ENCODE measurements around the gene DGAT2. TPM values are rescaled to one million over a fixed set of nuclear protein-coding genes. Genes with fewer than 3 reads are reported as not detected.

DGAT2 gene
- total and polyA plus RNA-seq, 2 donors from 2014 or later = 1.4 to 7.0 TPM

DNA sequence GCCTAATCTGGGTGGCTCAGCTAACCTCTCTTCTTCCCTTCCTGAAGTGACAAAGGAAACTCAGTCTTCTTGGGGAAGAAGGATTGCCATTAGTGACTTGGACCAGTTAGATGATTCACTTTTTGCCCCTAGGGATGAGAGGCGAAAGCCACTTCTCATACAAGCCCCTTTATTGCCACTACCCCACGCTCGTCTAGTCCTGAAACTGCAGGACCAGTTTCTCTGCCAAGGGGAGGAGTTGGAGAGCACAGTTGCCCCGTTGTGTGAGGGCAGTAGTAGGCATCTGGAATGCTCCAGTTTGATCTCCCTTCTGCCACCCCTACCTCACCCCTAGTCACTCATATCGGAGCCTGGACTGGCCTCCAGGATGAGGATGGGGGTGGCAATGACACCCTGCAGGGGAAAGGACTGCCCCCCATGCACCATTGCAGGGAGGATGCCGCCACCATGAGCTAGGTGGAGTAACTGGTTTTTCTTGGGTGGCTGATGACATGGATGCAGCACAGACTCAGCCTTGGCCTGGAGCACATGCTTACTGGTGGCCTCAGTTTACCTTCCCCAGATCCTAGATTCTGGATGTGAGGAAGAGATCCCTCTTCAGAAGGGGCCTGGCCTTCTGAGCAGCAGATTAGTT lies 32.3 kb downstream of the DGAT2 start:
- peaks cover 0 to 4% (median 0%) of the 10 kb centered on the region in 3 donors for H3K4me1 ChIP-seq (ENCODE audit: control insufficient read depth in 2 of 3, insufficient read depth in 2 of 3, low read depth in 1 of 3, low read length in 3 of 3)
- peak in 1 of 5 donors; percentile 34 for DNase-seq
- H3K9ac ChIP-seq (ENCODE audit: low read length in 3 of 3) = no peak overlapping the region
- H3K27me3 ChIP-seq (ENCODE audit: control insufficient read depth, insufficient read depth, low read length) = no peaks in the 10 kb centered on the region
- H3K36me3 ChIP-seq (ENCODE audit: control insufficient read depth in 2 of 3, insufficient read depth in 3 of 3, low read length in 3 of 3) = no peaks in the 10 kb centered on the region
- TF ChIP-seq, protein P1, sequence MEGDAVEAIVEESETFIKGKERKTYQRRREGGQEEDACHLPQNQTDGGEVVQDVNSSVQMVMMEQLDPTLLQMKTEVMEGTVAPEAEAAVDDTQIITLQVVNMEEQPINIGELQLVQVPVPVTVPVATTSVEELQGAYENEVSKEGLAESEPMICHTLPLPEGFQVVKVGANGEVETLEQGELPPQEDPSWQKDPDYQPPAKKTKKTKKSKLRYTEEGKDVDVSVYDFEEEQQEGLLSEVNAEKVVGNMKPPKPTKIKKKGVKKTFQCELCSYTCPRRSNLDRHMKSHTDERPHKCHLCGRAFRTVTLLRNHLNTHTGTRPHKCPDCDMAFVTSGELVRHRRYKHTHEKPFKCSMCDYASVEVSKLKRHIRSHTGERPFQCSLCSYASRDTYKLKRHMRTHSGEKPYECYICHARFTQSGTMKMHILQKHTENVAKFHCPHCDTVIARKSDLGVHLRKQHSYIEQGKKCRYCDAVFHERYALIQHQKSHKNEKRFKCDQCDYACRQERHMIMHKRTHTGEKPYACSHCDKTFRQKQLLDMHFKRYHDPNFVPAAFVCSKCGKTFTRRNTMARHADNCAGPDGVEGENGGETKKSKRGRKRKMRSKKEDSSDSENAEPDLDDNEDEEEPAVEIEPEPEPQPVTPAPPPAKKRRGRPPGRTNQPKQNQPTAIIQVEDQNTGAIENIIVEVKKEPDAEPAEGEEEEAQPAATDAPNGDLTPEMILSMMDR (IDR thresholded peaks at IDR 0.05; ENCODE audit: borderline replicate concordance, extremely low read depth, insufficient read depth) = no peak
- intact Hi-C loops (cut with DNase I) = no loop called here
- no peak overlapping the region for H3K4me3 ChIP-seq (ENCODE audit: low read length in 3 of 3)
- no peaks in the 10 kb centered on the region for H3K9me3 ChIP-seq (ENCODE audit: control insufficient read depth in 2 of 3, insufficient read depth in 1 of 3, low read length in 3 of 3)
- H3K27ac ChIP-seq (ENCODE audit: low read depth in 2 of 2, low read length in 2 of 2) = no peak overlapping the region
- FAIRE-seq = no peak

DNA sequence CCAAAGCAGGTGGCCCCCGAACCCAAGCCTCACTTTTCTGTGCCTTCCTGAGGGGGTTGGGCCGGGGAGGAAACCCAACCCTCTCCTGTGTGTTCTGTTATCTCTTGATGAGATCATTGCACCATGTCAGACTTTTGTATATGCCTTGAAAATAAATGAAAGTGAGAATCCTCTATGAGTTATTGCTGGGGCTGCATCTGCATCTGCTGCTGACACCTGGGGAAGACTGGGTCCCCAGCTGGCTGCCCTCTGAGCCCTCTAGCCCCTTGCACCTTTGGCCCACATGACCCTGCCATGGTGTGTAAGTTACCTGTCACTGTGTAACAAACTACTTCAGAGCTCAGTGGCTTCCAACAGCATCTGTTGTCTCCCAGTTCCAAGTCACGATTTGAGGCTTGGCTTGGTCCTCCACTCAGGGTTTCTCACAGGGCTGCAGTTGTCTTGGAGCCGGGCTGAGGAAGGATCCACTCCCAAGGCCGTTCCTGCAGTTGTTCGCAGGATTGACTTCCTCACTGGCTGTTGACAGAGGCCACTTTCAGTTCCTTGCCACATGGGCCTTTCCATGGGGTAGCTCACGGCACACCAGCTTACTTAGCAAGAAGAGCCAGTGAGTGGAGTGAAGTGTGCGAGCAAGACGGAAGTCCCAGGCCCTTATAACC lies 32.9 kb downstream of the DGAT2 start:
- TF ChIP-seq, protein P1 (IDR thresholded peaks at IDR 0.05; ENCODE audit: borderline replicate concordance, extremely low read depth, insufficient read depth) = no peak
- Histone ChIP-seq H3K27ac (ENCODE audit: low read depth in 2 of 2, low read length in 2 of 2) (no peak overlapping the region), H3K9ac (ENCODE audit: low read length in 3 of 3) (no peak overlapping the region), H3K4me3 (ENCODE audit: low read length in 3 of 3) (no peak overlapping the region), H3K9me3 (ENCODE audit: control insufficient read depth in 2 of 3, insufficient read depth in 1 of 3, low read length in 3 of 3) (no peaks in the 10 kb centered on the region), H3K36me3 (ENCODE audit: control insufficient read depth in 2 of 3, insufficient read depth in 3 of 3, low read length in 3 of 3) (no peaks in the 10 kb centered on the region), H3K4me1 (ENCODE audit: control insufficient read depth in 2 of 3, insufficient read depth in 2 of 3, low read depth in 1 of 3, low read length in 3 of 3) (no peaks in the 10 kb centered on the region), H3K27me3 (ENCODE audit: control insufficient read depth, insufficient read depth, low read length) (no peaks in the 10 kb centered on the region)
- peak in 1 of 5 donors; percentile 26 for DNase-seq
- intact Hi-C loops (cut with DNase I) = no loop called here
- no peak for FAIRE-seq

DNA sequence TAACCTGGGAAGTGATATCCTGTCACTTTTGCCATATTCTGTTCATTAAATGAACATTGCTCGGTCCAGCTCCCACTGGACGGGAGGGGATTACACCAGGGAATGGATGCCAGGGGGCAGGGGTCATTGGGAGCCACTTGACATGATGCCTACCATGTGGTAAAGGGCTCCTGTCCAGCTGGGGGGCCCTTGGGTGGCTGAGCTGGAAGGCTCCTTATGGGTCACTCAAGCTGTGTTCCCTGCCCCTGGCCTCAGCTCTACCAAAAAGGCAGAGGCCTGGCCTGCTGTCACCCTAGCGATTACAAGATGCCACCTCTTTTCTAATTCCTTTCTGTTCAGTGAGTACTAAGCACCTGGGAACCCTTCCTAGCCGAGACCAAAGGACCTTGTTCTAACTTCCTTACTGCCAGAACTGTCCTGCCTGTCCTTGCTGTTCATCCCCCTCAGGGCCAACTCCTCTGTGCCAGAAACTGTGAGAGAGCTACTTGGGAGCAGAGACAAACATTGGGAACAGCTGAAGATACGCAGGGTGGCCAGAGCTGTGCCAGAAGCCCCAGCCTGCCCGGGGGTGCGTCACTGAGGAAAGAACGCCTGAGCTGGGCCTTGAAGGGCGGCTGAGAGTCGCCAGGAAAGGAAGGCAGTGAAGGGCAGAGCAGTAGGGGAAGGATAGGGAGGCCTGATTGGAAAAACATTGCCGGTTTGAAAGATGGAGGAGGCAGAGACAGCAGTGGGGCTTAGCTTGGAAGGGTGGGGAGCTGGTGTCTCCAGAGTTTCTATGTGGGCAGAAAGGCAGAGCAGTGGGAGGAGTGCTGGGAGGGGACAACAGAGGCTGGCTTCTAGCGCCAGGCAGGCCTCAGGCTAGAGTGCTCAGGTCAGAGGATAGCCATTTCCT lies 33.7 kb downstream of the DGAT2 start:
- Histone ChIP-seq H3K4me3 (ENCODE audit: low read length in 3 of 3) (no peak overlapping the region), H3K27me3 (ENCODE audit: control insufficient read depth, insufficient read depth, low read length) (no peaks in the 10 kb centered on the region)
- FAIRE-seq = no peak

More for the DNA sequence above, 33.7 kb downstream of the DGAT2 start:
- H3K9me3 ChIP-seq (ENCODE audit: control insufficient read depth in 2 of 3, insufficient read depth in 1 of 3, low read length in 3 of 3) = no peaks in the 10 kb centered on the region
- no peaks in the 10 kb centered on the region for H3K36me3 ChIP-seq (ENCODE audit: control insufficient read depth in 2 of 3, insufficient read depth in 3 of 3, low read length in 3 of 3)
- intact Hi-C loops (cut with DNase I) = no loop called here
- peak in 1 of 5 donors; percentile 55 for DNase-seq
- no peaks in the 10 kb centered on the region for H3K4me1 ChIP-seq (ENCODE audit: control insufficient read depth in 2 of 3, insufficient read depth in 2 of 3, low read depth in 1 of 3, low read length in 3 of 3)
- H3K9ac ChIP-seq (ENCODE audit: low read length in 3 of 3) = no peak overlapping the region
- no peak overlapping the region for H3K27ac ChIP-seq (ENCODE audit: low read depth in 2 of 2, low read length in 2 of 2)
- TF ChIP-seq, protein P1 (IDR thresholded peaks at IDR 0.05; ENCODE audit: borderline replicate concordance, extremely low read depth, insufficient read depth) = no peak

Measured in kidney (tissue), 14 donors.